Measurements from ENCODE around the gene HERPUD1. TPM values are rescaled to one million over a fixed set of nuclear protein-coding genes. Genes with fewer than 3 reads are reported as not detected.

HERPUD1 gene
- total RNA-seq, 1 experiment from 2014 or later, result 28.9 TPM

DNA sequence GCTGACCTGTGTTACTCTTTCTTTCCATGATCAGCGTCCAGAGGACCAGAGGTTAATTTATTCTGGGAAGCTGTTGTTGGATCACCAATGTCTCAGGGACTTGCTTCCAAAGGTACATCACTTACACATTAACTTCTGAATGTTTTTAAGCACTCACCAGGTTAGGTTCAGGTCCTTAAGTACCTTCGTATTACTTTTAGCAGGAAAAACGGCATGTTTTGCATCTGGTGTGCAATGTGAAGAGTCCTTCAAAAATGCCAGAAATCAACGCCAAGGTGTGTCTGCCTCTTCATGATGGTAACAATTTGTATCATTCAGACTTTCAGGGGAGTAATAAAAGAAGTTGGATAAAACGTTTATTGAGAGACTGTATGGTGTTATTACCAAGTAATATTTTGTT lies 3.3 kb downstream of the HERPUD1 start:
- Histone ChIP-seq H2BK15ac (ENCODE audit: low read depth, low read length) (no peak overlapping the region), H4K91ac (ENCODE audit: insufficient read length, low read depth, low read length) (no peak overlapping the region), H3K79me1 (ENCODE audit: insufficient read depth, low read depth, low read length, poor library complexity, severe bottlenecking) (peaks cover 2% of the 10 kb centered on the region), H3K23me2 (ENCODE audit: insufficient read length, low read depth, low read length, poor library complexity, severe bottlenecking) (peaks cover 11% of the 10 kb centered on the region), H3K9ac (ENCODE audit: extremely low read depth, insufficient read length, low read length) (no peak overlapping the region), H3K4ac (ENCODE audit: low read depth, low read length) (no peak overlapping the region), H3T11ph (ENCODE audit: low read length) (no peak overlapping the region), H2AK5ac (ENCODE audit: insufficient read length, low read length) (no peak overlapping the region), H2BK20ac (ENCODE audit: low read depth, low read length, poor library complexity, severe bottlenecking) (no peak overlapping the region), H4K8ac (replicated peaks; ENCODE audit: insufficient read length, low read depth, low read length) (no peak overlapping the region), H3K27me3 (ENCODE audit: insufficient read depth, low read length) (no peaks in the 10 kb centered on the region), H3K79me2 (ENCODE audit: insufficient read depth, low read length) (peaks cover 9% of the 10 kb centered on the region; the same call in 1 of the 2 replicates), H3K4me1 (ENCODE audit: insufficient read depth, low read length) (peaks cover 3% of the 10 kb centered on the region; the same call in 1 of the 2 replicates), H4K20me1 (ENCODE audit: control insufficient read depth, insufficient read depth, insufficient read length) (no peaks in the 10 kb centered on the region), H2BK12ac (ENCODE audit: insufficient read length, low read depth, low read length) (no peak overlapping the region), H2BK120ac (ENCODE audit: low read depth, low read length, poor library complexity, severe bottlenecking) (no peak overlapping the region), H2AFZ (ENCODE audit: low read length) (no peak overlapping the region), H3K4me2 (ENCODE audit: insufficient read depth, insufficient read length, low read length) (no peak overlapping the region), H3K9me3 (ENCODE audit: control insufficient read depth, low read depth, low read length) (no peaks in the 10 kb centered on the region), H3K14ac (ENCODE audit: insufficient read depth, low read length) (no peak overlapping the region), H3K18ac (ENCODE audit: insufficient read length, low read depth, low read length) (no peak overlapping the region), H2BK5ac (ENCODE audit: insufficient read length, low read length) (no peak overlapping the region), H3K23ac (ENCODE audit: insufficient read length, low read depth, low read length) (no peak overlapping the region), H4K5ac (ENCODE audit: insufficient read length, low read depth, low read length) (no peak overlapping the region), H3K27ac (ENCODE audit: insufficient read length, low read depth, low read length) (no peak overlapping the region), H3K56ac (ENCODE audit: insufficient read length, low read depth, low read length) (no peak overlapping the region)
- Mint-ChIP-seq H3K4me1 (peaks cover 21 to 23% of the 10 kb centered on the region in 2 experiments), H3K36me3 (ENCODE audit: insufficient read depth in 1 of 3, low read depth in 3 of 3) (peaks cover 39 to 59% (median 55%) of the 10 kb centered on the region in 3 experiments), H3K27ac (no peak overlapping the region), H3K9me3 (no peaks in the 10 kb centered on the region), H3K4me3 (no peak overlapping the region), H3K27me3 (ENCODE audit: low read depth) (no peaks in the 10 kb centered on the region)
- no peak for DNase-seq
- TF ChIP-seq, protein P1, sequence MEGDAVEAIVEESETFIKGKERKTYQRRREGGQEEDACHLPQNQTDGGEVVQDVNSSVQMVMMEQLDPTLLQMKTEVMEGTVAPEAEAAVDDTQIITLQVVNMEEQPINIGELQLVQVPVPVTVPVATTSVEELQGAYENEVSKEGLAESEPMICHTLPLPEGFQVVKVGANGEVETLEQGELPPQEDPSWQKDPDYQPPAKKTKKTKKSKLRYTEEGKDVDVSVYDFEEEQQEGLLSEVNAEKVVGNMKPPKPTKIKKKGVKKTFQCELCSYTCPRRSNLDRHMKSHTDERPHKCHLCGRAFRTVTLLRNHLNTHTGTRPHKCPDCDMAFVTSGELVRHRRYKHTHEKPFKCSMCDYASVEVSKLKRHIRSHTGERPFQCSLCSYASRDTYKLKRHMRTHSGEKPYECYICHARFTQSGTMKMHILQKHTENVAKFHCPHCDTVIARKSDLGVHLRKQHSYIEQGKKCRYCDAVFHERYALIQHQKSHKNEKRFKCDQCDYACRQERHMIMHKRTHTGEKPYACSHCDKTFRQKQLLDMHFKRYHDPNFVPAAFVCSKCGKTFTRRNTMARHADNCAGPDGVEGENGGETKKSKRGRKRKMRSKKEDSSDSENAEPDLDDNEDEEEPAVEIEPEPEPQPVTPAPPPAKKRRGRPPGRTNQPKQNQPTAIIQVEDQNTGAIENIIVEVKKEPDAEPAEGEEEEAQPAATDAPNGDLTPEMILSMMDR (conservative IDR thresholded peaks at IDR 0.05), result no peak
- WGBS (ENCODE audit: extremely low coverage, insufficient read length, low lambda C conversion rate), result no CpG with 5 or more reads among the region's 5 CpGs

Data from H9 (cell line).